Fibroblast of peridontal ligament (primary cell): ENCODE results near the gene TOM1L1.

Experiments
- DNase-seq: peaks from one replicate; pipeline ENCODE4 v3.0.0-alpha.2; 2010; ENCODE audit errors: extremely low read depth

The TOM1L1 gene

DNA sequence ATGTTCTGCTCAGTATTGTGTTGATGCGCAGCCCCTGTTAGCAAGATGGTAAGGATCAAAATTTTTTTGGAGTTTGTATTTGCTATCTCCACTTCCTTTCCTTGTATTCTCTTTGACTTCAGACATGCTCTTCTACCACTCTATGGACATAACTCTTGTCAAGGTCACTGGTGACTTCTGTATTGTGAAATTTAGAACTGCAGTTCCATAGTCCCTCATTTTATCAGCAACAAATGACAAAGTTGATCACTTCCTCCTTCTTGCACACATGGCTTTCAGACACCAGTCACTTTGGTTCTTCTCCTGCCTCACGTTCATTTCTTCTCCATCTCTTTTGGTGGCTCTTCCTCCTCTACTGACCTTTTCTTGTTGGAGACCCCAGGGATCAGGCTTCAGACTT is 46.7 kb downstream of the TOM1L1 start:
- no peak for DNase-seq

DNA sequence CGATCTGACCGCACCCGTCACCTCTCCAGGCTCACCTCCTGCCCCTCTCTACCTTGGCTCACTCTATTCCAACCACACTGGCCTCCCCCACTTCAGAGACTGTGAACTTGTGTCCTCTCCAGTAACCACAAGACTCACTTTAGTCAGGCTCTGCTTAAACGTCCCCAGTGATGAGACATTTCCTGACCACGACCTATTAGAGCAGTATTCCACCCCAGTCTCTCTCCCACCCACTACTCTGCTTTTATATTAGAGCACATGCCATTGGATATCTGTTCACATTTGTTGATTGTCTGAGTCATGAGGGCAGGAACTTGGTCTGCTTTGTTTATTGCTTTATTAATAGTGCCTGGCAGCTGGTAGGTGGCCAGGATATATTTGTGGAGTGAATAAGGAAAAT is 47.7 kb downstream of the TOM1L1 start:
- peak; percentile 35 for DNase-seq

DNA sequence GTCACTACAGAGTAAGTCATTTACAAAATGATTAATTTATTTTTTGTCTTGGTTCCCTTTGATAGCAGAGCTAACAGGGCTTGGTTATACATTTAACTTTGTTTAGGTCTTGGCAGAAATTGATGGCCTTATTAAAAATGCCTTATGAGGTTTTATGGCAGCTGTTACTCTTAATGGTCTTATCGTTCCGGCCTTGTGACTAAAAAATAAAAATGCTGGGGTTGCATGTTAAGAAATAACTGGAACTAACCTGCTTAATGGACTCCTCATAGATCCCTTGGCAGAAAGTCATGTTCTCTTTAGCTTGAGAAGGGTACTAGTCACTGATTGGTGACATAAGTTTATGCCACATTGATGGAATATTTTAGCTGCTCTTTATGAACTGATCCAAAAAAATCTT is 49.5 kb downstream of the TOM1L1 start:
- no peak for DNase-seq

DNA sequence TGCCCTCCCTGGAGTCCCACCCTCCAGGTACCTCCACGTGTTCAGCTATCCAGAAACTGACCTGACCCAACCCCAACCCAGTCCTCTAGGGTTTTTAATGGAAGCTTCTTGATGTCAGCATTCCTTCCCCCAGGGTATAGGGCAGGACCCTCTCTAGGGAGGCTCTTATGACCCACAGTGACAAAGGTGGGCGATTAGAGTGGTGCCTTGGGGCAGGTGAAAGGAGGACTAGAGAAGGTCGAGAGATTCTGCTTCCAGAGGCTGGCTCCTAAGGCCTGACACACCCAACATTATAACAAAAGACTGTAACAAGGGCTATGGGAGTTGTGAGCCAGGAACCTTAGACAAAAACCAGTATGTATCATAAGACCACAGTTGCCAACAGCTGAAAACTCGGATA is 50.6 kb downstream of the TOM1L1 start:
- DNase-seq: no peak

DNA sequence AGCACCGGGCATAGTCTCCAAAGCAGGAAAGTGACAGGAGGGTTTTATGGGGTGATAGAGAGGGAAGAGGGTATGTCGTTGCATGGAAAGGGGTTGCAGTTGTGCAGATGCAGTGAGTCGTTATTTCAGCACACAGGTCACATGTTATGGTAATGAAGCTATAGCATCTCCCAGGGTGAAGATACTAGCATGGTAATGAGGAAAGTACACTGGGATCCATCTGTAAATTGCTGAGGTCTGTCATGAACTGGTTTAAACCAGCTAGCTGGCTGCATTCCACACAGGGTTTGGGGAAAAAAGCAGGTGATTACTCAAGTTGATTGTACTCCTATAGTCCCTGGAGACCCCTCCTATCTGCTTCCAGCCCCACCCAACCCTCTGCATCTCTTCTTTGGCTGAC is 56.1 kb downstream of the TOM1L1 start:
- no peak for DNase-seq

DNA sequence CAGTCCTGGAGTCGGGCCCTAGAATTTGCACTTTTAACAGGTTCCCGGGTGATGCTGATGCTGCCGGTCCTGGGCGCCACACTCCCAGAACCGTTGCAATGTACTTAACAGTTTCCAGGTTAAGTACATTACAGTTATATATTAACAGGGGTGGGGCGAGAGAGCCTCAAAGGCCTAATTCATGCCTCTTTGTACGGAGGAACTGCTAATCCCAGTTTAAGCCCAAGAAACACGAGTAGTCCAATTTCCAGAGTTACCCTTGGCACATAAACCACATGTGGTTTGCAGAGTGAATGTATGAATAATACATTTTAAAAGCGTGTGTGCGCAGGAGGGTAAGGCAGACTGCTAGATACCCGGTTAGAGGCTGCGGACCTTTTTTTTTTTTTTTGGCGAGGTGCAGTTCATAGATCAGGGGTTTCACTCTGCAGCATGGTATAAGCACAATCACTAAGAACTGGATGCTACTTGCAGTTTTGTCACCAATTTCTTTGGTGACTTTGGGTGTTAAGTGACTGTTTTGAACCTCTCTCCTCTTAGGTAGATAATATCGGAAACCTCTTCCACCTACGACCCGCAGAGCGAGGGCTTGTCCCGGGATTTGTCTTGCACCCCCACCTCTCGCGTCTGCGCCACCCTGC is 67.1 kb downstream of the TOM1L1 start:
- DNase-seq: peak; percentile 55

DNA sequence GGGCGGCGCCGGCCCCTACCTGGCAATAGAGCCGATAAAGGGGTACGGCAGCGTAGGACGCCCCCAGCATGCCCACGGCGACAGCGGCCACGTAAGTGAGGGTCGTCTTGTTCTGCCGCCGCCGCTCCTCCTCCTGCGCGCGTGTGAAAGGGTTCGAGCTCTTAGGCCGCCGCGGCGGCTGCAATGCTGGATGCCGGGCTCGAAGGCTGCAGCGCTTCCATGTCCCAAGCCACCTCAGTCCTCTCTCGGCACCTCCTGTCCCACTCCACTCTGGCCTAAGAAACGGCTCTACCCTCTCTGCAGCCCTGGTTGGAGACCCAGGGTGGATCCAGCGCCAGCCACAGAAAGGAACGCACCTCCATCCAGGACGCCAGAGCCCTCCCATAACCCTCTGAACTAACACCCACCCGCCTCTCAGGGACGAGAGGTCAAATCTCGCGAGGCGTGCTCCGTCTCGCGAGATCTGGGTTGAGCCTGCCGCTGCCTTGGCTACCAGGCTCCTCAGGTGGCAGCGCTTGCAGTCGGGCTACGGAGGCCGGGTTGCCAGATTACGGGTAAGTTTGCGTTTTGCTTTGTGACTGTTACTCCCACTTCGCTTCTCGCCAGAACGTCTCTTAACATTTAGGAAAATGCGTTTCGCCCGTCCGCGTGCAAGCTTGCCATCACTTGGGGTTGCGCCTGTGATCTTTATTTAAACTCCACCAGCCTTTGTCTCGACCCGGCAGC is 67.8 kb downstream of the TOM1L1 start, which contains the start of the genes COX11 and STXBP4:
TSS of gene COX11 (minus strand) at position 393 of the 726 bp plus-strand sequence. CDS start at position 385, 8 bp downstream.
TSS of gene STXBP4 (plus strand) at position 504 of the 726 bp plus-strand sequence. CDS start 17,455 bp downstream, outside the sequence.
- peak; percentile 96 for DNase-seq

DNA sequence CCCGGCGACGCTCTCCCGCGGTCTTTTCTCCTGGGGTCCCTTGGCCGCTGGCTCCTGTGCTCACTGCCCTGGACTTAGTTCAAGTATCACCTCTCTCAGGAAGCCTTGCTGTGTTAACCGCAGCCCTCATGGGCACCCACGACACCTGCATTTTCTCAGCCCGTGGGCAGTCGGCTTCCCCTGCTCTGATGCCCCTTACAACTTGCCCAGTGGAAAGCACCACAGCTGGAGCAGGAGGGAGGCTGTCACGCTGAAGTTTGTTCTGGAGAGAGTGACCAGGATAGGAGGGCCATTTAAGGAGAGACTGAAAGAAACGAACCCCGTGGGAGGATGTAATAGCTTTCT is 68.3 kb downstream of the TOM1L1 start:
- peak; percentile 41 for DNase-seq

DNA sequence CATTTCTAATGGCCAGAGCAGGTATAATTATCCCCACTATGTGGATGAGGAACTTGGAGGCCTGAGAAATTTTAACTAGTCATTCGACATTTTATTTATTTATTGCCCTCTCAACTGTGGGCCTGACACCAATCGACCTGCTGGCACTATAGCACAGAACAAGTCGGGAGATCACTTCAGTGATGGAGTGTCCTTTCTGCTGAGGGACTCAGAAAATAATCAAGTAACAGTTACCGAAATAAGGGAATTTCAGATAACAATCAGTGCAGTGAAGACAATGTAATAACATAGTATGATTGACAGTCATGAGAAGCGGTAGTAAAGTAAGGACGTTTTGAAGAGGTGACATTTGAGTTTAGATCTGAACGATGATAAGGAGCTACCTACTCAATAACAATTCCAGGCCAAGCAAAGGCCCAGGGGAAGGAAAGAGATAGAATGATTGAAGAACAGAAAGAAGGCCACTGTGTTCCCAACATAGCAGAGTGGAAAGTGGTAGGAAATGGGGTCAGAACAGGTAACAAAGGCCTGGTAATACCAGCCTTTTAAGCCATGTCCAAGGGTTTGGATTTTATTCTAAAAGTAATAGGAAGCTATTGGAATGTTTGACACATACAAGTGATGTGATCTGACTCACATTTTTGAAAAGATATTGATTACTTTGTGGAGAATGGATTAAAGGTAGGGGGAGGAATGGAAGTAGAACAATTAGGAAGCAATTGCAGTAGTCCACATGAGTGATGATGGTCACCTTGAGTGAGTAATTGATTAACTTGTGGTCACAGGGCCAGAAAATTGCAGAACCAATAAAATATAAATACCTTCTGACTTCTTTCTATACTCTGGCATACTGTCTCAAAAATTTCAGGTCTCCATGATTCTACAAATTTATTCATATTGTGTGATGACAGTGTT is 69.3 kb downstream of the TOM1L1 start:
- no peak for DNase-seq

DNA sequence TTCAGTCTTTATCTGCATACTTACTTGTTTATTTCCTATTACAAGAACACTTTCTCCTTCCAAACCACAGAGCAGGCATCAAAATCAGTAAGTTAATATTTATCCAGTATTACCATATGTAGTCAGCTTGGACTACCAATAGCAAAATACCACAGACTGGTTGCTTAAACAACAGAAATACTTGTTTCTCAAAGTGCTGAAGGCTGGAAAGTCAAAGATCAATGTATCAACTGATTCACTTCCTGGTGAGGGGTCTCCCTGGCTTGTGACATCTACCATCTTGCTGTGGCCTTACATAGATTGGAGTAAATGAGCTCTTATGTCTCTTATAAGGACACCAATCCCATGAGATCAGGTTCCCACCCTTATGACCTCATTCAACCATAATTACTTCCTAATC is 70.5 kb downstream of the TOM1L1 start:
- no peak for DNase-seq

DNA sequence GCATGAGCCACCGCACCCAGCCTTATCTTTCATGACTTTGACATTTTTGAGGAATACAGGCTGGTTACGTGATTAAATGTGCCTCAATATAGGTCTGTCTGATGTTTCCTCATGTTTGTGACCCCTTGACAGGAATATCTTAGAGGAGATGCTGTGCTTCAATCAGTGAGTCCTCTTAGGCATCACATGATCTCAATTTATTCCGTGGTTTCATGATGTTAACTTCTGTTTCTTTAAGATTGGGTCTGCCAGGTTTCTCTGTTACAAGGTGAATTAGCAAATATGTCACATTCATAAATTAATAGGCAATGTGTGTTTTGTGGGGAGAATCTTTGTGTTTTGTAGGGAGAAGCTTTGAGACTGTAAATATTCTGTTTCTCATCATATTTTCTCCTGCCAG is 71.2 kb downstream of the TOM1L1 start:
- no peak for DNase-seq

DNA sequence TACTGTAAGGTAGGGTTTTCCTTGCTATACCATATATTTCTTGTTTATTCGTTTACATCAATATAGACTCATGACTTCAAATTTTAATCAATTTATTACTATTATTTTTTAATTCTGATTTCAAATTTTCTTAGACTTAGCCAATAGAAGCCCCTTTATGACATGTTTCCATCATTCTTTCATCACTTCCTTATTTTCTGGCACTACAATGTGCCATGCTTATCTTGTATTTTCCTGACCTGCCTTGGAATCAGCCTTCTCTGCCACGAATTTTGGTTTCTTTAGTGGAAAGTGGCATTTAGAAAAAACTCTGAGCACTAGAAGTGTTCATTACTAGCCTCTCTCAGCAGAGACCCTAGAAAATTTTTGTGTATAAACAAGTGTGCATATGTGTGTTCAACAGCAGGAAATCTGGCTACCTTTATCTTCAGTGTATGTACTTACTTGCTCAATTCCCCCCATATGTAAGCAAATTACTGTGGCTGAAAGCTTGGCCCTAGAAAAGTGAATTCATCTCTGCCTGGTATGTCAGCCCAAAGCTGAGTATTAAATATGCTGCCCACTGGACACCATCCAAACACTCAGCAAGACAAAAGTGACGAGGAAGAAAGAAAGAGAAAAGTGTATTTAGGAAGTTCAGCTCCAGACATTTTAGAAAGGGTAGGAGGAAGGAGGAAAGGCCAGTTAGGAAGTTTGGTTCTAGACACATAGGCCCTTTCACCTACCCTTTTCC is 71.9 kb downstream of the TOM1L1 start:
- DNase-seq: no peak

DNA sequence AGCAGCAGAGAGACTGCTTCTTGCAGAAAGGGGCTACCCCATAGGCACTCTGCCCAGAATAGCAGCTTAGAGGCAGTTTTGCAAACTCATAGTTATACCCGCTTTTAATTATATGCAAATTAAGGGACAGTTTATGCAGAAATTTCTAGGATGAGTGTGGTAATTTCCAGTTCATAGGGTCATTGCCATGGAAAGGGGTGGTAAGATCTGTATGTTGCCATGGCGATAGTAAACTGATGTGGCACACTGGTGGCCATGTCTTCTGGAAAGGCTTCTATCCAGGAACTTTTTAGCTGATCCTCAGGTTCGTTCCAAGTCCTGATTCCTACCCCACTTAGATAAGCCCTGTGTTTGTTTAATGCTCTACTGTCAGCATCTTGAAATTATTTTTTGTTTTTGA is 74.1 kb downstream of the TOM1L1 start:
- DNase-seq: no peak

DNA sequence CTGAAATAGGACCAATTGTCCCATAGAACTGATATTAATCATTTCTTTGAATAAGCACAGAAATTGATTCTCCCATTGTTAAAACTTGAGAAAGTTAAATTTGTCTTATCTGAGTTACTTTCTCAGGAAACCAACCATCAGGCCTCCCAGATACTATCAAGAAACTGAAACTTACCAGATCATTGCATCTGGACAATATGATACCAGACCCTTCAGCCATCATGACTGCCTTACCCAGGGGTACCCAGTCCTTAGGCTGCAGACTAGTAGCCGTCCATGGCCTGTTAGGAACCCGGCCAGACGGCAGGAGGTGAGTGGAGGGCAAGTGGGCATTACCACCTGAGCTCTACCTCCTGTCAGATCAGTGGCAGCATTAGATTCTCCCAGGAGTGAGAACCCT is 75.7 kb downstream of the TOM1L1 start:
- DNase-seq: no peak

DNA sequence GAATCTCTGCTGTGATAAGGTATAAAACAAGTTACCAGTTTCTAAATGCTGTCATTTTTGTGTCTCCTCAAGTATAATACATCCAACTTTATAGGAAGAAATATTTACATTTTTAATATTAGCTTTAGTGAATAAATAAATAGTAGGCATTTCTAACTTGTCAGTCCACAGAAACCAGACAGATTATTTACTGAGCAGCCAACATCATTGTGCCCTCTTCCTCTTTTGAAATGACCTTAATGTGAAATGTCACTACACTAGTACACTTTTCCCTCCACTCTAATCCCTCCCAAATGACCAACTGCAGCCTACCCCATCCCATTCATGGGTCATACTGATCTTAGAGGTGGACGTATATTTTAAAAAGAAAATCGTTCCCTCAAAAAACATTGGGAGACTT is 77.1 kb downstream of the TOM1L1 start:
- DNase-seq: no peak

DNA sequence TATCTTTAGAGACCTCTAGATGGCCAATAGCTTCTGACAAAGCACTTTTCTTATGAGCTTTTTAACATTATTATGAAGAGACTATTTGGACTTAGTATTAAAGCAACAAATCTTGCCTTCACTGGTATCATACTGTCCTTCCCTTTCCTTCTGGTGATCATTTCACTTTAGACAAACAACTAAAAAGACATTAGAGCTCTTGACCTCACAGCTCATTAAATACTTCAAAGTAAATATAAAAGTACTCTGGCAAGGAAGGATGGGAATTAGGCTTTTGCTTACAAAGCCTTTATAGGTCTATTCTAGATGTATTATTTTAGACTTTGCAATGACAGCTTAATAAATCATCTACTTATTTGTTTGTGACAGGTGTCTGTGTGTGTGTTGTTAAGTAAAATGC is 79.0 kb downstream of the TOM1L1 start:
- no peak for DNase-seq

DNA sequence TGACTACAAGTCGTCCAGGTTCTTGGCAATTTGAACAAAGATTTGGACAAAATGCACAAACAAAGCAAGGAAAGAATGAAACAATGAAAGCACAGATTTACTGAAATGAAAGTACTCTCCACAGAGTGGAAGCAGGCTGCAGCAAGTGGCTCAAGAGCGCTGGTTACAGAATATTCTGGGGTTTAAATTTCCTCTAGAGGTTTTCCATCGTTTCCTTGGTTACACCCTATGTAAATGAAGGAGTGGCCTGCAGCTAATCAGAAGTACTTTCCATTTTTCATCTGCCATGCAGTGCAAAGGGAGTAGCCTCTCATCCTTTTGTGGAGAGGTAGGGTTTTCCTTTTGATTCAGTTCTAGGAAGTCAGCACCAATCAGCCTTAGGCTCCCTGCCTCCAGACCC is 79.7 kb downstream of the TOM1L1 start:
- no peak for DNase-seq

DNA sequence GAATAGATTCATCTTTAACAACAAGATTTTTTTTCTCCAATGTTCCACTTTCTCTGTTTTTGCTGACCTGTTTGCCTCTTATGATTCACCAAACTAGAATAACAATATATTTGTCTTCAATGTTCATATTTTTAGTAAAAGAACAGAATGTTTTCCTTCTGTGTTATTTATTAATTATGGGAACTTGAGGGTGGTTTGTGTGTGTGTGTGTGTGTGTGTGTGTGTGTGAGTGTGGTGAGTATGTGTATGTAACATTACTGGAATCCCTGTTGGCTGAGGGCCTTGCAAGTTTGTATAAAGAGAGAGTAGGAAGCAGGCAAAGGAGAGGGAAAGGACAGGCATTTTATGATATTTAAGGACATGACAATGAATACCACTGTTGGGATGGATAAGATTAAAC is 81.7 kb downstream of the TOM1L1 start:
- DNase-seq: peak; percentile 61

DNA sequence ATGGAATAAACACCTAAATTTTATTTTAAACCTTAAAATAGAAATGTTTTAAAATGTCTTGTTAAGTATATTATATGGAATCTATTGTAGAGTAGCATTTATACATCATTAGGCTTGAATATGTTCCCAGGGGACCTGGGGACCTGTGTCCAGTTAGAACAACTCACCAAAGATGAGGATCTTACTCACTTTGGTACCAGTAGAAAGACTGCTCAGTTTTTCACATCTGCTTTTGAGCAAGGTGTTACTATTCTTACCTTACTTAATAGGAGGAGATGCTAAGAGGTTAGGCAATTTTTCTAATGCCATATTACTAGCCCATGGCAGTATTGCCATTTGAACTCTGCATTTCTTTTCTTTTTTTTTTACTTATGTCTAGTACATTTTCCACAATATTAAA is 82.6 kb downstream of the TOM1L1 start:
- DNase-seq: no peak

DNA sequence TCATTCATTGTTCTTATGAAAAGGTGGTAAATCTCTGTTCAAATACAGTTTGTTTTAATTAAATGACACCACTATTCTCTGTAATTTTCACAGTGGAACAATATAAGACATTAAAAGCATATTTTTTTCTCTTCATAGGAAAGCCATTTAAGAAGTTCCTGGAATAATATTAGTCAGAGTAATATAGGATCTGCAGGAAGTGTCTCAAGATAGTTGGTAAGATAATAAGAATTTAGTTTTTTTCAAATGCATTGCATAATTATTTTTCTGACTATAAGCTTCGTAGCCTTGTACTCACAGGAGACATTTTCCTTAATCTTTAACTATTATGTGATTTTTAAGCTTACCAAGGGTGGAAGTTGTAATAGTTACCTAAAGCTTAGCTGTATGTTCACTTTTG is 84.8 kb downstream of the TOM1L1 start:
- DNase-seq: no peak

DNA sequence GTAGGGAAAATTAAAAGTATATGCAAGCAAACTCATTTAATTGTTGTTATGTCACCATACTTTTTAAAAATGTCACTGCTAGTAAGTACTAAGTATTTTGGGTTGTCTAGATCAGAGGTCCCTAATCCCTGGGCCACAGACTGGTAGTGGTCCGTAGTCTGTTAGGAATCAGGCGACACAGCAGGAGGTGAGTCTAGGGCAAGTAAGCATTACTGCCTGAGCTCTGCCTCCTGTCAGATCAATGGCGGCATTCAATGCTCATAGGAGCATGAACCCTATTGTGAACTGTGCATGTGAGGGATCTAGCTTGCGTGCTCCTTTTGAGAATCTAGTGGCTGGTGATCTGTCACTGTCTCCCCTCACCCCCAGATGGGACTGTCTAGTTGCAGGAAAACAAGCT is 89.5 kb downstream of the TOM1L1 start:
- DNase-seq: no peak

DNA sequence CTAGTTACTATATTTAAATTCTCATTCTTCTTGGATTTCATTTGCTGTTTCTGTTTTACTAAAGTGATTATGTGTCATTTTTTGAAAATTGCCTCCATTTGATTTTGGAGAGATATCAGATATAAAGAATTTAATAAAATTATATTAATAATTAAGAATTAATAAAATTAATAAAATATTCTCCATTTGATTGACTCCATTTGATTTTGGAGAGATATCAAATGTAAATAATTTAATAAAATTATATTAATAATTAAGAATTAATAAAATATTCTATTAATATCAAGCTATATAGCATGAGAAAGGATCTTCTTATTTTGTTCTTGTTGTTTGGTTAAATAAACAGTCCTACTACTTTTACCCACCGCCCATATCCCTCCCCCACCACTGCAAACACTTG is 90.9 kb downstream of the TOM1L1 start:
- no peak for DNase-seq
